Lung (tissue), 12 donors: ENCODE data around the gene FBLIM1. TPM values are rescaled to one million over a fixed set of nuclear protein-coding genes. Genes with fewer than 3 reads are reported as not detected.

Experiments
- ATAC-seq: fragments of 200-7000 bp; cut with Tn5 transposase; one replicate; pipeline ENCODE4 v1.9.1; 2020; ENCODE audit warnings: moderate number of reproducible peaks; ENCODE audit not compliant: insufficient read depth, low FRiP score
- DNase-seq, 3 donors: peaks; one replicate each; pipeline ENCODE4 v3.0.0-alpha.2; 2013 to 2017
- H3K27ac ChIP-seq, 2 donors: one replicate each; pipeline ENCODE4 v1.5.1; 2013; ENCODE audit warnings: mild to moderate bottlenecking in 2 of 2, moderate library complexity in 2 of 2, control low read depth in 1 of 2, inconsistent platforms in 1 of 2, low read depth in 1 of 2, low read length in 1 of 2
- H3K27me3 ChIP-seq, 3 donors: one replicate each; pipeline ENCODE4 v1.5.1; 2013; ENCODE audit warnings: low read length in 2 of 3; ENCODE audit not compliant: control insufficient read depth in 3 of 3, insufficient read depth in 3 of 3
- H3K36me3 ChIP-seq, 4 donors: one replicate each; pipeline ENCODE4 v1.5.1; 2013; ENCODE audit warnings: low read length in 4 of 4, mild to moderate bottlenecking in 1 of 4, moderate library complexity in 1 of 4; ENCODE audit not compliant: control insufficient read depth in 4 of 4, insufficient read depth in 4 of 4
- H3K4me1 ChIP-seq, 5 donors: one replicate each; pipeline ENCODE4 v1.5.1; 2013; ENCODE audit warnings: low read length in 5 of 5, mild to moderate bottlenecking in 2 of 5, moderate library complexity in 1 of 5; ENCODE audit not compliant: control insufficient read depth in 5 of 5, insufficient read depth in 5 of 5
- H3K4me3 ChIP-seq: one replicate; pipeline ENCODE4 v1.5.1; 2013; ENCODE audit warnings: mild to moderate bottlenecking, control low read depth, moderate library complexity
- H3K9ac ChIP-seq, 2 donors: one replicate each; pipeline ENCODE4 v1.5.1; 2013; ENCODE audit warnings: low read length in 2 of 2, control low read depth in 1 of 2; ENCODE audit not compliant: insufficient read depth in 1 of 2
- H3K9me3 ChIP-seq, 4 donors: one replicate each; pipeline ENCODE4 v1.5.1; 2013; ENCODE audit warnings: low read length in 3 of 4, mild to moderate bottlenecking in 1 of 4, moderate library complexity in 1 of 4; ENCODE audit not compliant: control insufficient read depth in 4 of 4, insufficient read depth in 3 of 4
- CTCF ChIP-seq: IDR thresholded peaks from 2 replicates; pipeline ENCODE4 v1.5.1; 2012; ENCODE audit warnings: mild to moderate bottlenecking; ENCODE audit errors: control extremely low read depth, extremely low read depth
- WGBS, 2 donors: extraction: QIAGEN DNeasy Blood & Tissue Kit; methylation state at CpG; one replicate each; pipeline ENCODE4 v1.1.7; 2013; 5-methylcytosine and 5-hydroxymethylcytosine counted together
- polyA plus RNA-seq, 2 donors: library from polyadenylated mRNA; stranded (reverse); fragments of 200-250 nt; gene quantifications; one replicate each; pipeline ENCODE4 v1.2.1, GENCODE V29; 2013
- total RNA-seq, 2 donors: library from RNA; depleted of rRNA in 1 of 2; stranded (reverse); fragments of >200 nt in 1 of 2; gene quantifications; one replicate each; pipeline ENCODE4 v1.2.1, GENCODE V29; 2014 to 2021
- donor health status: control.
- donor health status: control.
- donor health status: Bipolar disorder and iron deficiency.
- donor health status: healthy.
- donor health status: DM: yes; HTN: yes; CAD: no.

FBLIM1 gene
- total and polyA plus RNA-seq, 4 donors: 15.8 to 55.0 (median 31.8) TPM

- Histone ChIP-seq H3K9ac (no peak overlapping the region), H3K27ac (no peak overlapping the region), H3K36me3 (peaks cover 0 to 8% (median 4%) of the 10 kb centered on the region in 4 donors), H3K27me3 (no peaks in the 10 kb centered on the region), H3K4me3 (no peak overlapping the region), H3K4me1 (peaks cover 0 to 14% (median 2%) of the 10 kb centered on the region in 5 donors), H3K9me3 (no peaks in the 10 kb centered on the region)
- ATAC-seq (no peak), DNase-seq (peak in 2 of 3 donors; percentile 33 to 51)
- WGBS, 2 donors: 70 to 77% methylated on average over 10 of the region's 10 CpGs
- no peak for TF ChIP-seq CTCF
Measured at GRCh38 chr1:15786581-15786980, 28.0 kb downstream of the FBLIM1 start.

DNA sequence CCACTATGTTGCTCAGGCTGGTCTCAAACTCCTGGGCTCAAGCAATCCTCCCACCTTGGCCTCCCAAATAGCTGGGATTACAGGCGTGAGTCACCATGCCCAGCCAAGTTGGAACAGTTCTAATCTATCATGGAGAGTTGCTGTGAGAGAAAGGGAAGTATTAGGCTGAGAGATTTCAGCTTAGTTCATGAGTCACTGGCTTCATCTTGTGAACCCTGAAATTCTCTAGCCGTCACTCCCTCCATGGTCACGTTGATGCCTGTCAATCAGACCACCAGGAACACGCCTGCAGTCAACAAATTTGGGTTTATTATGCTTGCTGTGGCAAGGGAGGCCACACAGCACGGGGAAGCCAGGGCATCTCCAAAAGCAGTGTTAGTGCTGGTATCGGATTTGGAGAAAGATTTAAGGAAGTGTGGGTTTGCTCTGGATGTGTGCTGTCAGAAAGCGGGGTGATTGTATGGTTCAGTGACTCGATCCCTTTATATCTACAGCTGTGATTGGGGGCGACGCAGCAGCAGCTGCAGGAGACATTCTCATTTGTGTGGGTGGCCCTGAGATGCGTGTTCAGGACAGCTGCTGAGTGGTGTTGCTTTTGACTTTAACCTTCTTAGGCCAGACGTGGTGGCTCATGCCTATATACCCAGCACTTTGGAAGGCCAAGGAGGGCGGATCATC is 30.2 kb downstream of the FBLIM1 start:
- ATAC-seq (peak; percentile 19), DNase-seq (no peak)
- no peaks in the 10 kb centered on the region for H3K27me3 ChIP-seq
- H3K4me1 ChIP-seq: peaks cover 0 to 14% (median 2%) of the 10 kb centered on the region in 5 donors
- H3K36me3 ChIP-seq: peaks cover 0 to 6% (median 0%) of the 10 kb centered on the region in 4 donors
- H3K9ac ChIP-seq: no peak overlapping the region
- no peak overlapping the region for H3K27ac ChIP-seq
- TF ChIP-seq CTCF: no peak
- H3K9me3 ChIP-seq: no peaks in the 10 kb centered on the region
- no peak overlapping the region for H3K4me3 ChIP-seq
- WGBS, 2 donors: 70 to 73% methylated on average over 13 of the region's 13 CpGs

GRCh38 chr1:15796086-15796462 is 37.5 kb downstream of the FBLIM1 start:
- 92 to 97% methylated on average over 2 of the region's 2 CpGs for WGBS, 2 donors
- Histone ChIP-seq H3K4me3 (no peak overlapping the region), H3K4me1 (peaks cover 0 to 5% (median 0%) of the 10 kb centered on the region in 5 donors), H3K36me3 (no peaks in the 10 kb centered on the region), H3K27me3 (no peaks in the 10 kb centered on the region), H3K9ac (no peak overlapping the region), H3K27ac (peak overlapping the region in 1 of 2 donors; percentile 51), H3K9me3 (no peaks in the 10 kb centered on the region)
- no peak for TF ChIP-seq CTCF
- DNase-seq: no peak
- no peak for ATAC-seq
